G401.6 (cell line): ENCODE measurements around the gene GALNT6.
A peak's percentile ranks its signal among the peaks of the same experiment; 100 is the strongest.
"Not testable (repeated sequence)": the region's sequence is repeated elsewhere in the genome, so short reads cannot be mapped to it uniquely, and the experiment has no call there.

Experiments
- FAIRE-seq: peaks from 2 replicates; lab custom pipeline; 2012; peaks lifted over from hg19 to GRCh38; lab: Jason Lieb, UNC

GALNT6 gene

DNA sequence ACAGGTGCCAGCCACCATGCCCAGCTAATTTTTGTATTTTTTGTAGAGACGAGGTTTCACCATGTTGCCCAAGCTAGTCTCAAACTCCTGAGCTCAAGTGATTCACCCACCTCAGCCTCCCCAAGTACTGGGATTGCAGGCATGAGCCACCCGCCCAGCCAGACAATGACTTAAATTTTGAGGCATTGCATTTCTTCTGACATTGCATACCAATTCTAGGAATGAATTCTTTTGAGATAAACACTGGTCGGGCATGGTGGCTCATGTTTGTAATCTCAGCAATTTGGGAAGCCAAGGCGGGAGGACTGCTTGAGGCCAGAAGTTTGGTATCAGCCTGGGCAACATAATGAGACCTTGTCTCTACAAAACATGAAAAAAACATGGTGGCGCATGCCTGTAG lies 42.2 kb downstream of the GALNT6 start:
- FAIRE-seq, result no peak

DNA sequence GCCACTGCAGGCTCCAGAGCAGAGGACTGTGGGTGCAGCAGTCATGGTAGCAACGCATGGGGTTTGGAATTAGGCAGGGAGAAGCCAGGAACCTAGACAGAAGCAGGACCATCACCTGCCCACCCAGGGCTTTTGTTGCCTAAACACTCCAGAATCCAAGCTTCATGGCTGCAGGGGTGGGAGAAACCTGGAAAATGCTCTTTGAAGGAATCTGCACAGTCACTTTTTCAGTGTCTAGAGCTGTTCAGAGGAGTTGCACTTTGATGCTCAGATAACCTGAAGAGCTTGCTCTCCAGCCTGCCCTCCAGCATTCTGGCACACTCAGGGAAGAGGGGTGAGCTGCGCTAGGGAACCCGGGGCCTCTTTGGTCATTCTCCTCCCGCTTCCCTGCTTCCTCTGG lies 43.1 kb downstream of the GALNT6 start:
- no peak for FAIRE-seq

DNA sequence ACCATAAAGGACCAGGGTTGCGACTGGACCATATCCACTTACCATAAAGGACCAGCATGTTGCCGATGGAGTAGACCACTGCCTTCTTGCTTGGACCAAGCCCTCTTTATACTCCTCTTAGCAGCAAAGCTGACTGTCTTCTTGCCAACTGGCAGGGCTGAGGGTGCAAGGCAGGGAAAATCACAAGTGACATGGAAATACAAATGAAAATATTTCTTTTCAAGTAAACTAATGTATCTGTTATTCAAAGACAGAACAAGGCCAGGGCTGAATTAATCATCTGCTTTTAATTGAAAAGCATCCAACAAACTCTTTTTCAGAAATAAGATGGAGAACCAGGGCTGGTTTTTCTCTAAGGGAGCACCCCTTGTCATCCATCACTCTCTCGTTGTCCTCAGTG lies 44.6 kb downstream of the GALNT6 start, which contains the start of gene CELA1:
TSS of gene CELA1 (minus strand) at position 99 of the 400 bp plus-strand sequence. CDS start at position 58, 41 bp downstream.
- FAIRE-seq, result no peak

DNA sequence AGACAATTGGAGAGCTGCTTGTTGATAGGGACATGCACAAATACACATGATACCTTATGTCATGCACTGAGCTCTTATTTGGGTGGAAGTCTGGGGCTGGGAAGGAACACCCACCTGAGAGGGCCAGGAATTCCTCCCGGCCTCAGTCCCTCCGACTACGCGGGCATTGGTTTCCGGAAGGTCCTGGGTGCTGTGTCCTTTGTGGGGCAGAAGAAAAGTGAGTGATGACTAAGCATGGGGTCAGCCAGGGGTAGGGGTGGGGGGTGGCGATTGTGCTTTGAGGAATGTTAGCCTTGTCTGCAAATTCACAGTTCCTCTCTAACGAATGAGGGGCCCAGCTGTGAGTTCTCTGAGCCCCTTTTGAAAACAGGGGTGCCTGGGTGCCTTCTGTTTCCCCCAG lies 45.5 kb downstream of the GALNT6 start:
- no peak for FAIRE-seq

DNA sequence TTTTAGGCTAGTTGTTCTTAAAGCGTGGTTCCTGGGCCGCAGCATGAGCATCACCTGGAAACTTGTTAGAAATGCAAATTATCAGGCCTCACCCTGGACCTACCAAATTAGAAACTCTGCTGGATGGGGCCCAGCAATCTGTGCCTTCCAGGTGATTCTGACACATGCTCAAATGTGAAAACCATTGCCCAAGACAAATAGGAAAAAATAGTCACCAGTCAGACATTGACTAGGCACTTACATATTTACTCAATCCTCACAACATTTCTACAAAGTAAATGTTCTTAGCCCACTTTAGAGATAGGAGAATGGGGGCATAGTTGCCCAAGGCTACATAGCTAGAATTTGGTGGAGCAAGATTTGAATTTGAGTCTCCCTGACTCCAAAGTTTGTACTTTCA lies 48.0 kb downstream of the GALNT6 start:
- FAIRE-seq, result no peak

- no peak for FAIRE-seq
These were observed 48.8 kb downstream of the GALNT6 start for GRCh38 chr12:51342416-51342815.

DNA sequence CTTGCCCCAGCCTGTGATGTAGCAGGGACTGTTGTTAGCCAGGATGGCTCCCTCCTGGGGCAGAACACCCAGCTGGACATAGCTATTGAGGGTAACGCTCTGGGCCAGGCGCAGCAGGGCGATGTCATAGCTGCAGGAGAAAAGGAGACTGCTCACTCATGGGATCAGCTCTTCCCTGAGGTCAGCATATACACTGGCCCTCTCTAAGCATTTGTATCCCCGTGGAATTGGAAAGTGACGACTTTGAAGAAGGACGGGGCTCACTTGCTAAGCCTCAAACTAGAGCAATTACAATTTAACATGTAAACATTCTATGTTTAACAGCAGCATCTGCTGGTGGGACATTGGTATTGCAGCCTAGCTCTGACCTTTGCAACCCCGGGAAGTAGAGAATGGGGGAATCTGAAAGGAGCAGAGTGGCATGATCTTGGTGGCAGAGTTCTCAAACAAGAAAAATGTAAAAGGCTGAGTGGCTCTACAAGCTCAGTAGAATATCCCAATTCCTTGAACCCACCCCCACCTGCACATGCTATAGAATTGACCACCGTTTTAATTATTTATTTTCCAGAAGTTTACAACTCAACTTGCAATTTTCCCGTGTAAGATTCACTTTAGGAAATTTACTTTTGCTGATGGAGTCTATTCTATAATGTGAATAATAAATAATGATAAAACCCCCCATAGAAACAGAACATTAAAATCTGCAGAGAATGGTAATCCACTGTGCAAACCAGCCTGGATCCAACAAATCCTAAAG lies 49.8 kb downstream of the GALNT6 start:
- FAIRE-seq, result peak; percentile 79

DNA sequence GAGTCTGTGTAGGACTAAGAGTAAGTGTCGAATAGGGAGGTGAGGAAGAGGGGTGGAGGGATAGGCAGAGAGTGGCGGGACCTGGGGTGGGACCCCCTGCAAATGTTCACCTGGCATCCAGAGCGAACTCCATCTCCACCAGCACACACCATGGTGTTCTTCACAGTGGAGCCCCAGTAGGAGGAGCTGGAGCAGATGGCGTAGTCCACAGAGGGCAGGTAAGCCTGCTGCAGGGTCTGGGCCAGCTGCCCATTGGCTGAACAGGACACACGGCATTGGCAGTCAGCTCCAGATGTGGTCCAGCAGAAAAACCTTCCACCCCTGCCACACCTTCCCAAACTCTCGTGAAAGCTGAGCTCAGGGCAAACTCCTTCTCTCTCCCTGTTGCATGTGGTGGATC lies 51.5 kb downstream of the GALNT6 start:
- no peak for FAIRE-seq

DNA sequence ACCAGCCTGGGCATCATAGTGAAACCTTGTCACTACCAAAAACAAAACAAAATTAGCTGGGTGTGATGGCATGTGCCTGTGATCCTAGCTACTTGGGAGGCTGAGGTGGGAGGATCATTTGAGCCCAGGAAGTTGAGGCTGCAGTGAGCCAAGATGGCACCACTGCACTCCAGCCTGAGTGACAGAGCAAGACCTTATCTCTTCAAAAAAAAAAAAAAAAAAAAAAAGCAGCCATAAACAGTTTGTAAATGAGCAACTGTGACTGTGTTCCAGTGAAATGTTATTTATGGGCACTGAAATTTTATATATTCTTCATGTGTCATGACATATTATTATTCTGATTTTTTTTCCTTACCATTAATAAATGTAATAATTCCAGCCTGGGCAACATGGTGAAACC lies 53.9 kb downstream of the GALNT6 start:
- FAIRE-seq, result not testable (repeated sequence)

- FAIRE-seq, result no peak
These were observed 55.3 kb downstream of the GALNT6 start for GRCh38 chr12:51335931-51336330.

- no peak for FAIRE-seq
These were observed 56.4 kb downstream of the GALNT6 start for GRCh38 chr12:51334764-51335163.

DNA sequence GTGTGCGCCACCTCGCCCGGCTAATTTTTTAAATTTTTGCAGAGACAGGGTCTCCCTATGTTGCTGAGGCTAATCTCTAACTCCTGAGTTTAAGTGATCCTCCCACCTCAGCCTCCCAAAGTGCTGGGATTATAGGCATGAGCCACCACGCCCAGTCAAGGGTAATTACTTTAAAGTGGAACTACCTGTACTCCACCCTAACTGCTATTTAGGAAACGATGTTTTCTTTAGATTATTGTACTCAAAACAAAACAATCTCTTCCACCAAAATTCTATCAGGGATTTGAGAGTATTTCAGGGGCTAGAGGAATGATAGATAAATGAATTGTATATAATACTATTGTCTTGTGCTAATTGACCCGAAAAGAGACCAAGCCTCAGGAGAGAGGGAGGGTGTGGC lies 57.7 kb downstream of the GALNT6 start:
- FAIRE-seq, result no peak

- FAIRE-seq, result no peak
These were observed 61.0 kb downstream of the GALNT6 start for GRCh38 chr12:51330186-51330585.

DNA sequence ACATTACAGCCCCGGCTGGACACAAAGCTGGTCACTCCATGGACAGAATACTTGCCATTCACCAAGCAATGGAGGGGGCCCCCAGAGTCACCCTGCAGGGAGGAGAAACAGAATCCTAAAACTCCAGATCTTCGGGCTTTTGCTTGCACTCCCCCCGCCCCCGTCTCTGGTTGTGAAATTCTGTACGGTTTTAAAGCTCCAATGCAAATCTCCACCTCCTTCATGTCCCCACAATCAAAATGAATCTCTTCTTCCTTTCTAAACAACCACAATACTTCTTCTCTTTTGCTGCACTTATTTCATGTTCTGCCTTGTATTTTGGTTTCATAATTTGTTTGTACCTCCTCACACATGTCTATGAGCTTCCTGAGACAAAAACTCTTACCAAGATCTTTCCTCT lies 61.5 kb downstream of the GALNT6 start:
- no peak for FAIRE-seq

GRCh38 chr12:51328587-51328986 lies 62.6 kb downstream of the GALNT6 start:
- FAIRE-seq, result no peak

- no peak for FAIRE-seq
These were observed 64.3 kb downstream of the GALNT6 start for GRCh38 chr12:51326698-51327439.

DNA sequence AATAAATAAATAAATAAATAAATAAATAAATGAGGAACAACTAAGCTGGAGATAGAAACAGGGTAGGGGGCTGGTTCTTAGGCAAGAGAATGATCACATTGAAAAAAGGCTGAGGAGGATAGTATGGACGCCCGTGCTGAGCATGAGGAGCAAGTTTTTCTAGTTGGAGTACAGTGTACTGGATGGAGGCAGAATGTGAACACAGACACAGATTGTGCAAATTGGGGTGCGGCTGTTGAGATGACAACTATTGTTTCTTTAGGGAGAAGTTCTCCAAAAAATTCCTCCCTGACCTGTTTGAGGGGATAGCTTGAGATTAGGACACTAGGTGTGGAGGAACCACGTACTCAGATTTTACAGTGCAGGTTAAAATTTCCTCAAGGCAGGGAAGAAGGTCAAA lies 66.3 kb downstream of the GALNT6 start:
- no peak for FAIRE-seq

- FAIRE-seq, result no peak
These were observed 67.0 kb downstream of the GALNT6 start, which contains the start of gene BIN2 for GRCh38 chr12:51323966-51324895. Gene BIN2, minus strand, starts transcription at chr12:51324174. Its CDS starts 72 bp downstream, at chr12:51324102.

DNA sequence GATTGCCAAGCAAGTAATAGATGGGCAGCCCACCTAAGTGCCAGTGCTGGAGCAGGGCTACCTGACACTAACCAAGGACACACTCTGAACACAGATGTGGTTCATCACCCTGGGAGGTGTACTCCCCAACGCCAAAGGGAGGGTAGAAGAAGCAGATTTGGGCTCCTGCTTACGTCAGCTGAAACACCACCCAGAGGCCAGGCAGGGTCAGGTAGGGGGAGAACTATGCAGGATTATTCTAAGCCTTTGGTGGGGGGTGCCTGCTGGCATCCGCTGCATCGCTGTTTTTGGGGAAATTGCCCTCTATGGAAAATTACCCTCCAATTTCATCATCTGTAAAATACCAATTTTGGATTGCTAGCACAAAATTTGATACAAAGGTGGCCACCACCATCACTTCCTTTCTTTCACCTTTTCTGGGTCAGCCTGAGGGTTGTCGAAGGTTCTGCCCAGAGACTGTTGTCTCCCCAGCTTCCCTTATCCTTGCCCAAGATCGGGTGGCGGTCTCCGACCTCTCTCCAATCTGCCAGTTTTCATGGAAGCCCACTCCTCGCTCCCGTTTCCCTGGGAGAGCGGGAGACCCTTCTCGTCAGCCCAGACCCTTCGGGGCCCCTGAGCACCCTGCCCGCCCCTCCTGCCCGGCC lies 67.8 kb downstream of the GALNT6 start:
- no peak for FAIRE-seq

GRCh38 chr12:51322452-51322851 lies 68.8 kb downstream of the GALNT6 start:
- no peak for FAIRE-seq

DNA sequence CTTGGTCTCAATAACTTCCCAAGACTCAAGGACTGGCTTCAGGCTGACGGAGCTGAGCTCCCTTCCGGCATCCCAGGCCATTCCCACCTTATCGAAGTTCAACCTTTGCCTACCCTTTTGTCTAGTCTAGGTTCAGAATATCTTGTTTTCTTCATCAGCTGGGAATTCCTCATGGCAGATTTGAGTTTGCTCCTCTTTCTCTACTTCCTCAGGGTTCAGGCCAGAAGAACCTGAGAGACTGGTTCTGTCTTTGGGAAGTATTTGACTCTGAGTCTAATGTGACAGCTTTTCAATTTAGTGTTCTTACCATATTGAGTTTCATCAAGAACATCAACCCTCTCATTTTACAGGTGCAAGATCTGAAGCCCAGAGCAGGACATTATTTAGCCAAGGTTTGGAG lies 69.3 kb downstream of the GALNT6 start:
- FAIRE-seq, result no peak

DNA sequence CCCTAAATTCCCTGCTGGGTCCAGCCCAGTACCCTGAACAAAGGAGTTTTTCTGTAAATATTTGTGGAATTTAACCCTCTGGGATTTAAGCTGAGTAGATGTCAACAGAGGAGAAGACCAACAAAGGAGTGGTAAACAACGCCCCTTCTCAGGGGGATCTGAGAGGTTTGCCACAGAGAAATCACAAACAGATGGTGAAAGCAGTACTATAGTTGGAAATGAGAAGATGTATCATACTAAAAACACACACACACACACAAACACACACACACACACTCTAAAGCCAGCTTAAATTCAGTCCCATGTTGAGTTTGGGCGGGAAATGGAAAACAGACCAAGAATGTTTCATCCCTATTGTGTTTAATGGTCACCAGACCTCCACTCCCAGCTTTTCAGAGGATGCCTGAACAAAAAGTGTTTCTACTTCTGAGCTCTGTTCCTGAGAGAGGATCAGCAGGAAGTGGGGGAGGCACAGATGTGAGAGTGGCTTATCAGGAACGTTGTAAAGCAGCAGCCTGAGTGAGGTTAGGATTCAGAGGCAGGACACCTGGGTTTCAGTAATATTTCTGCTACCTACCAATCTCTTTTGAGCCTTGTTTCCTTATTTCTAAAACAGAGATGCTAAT lies 70.4 kb downstream of the GALNT6 start:
- FAIRE-seq, result no peak
